GM19452 (cell line): ENCODE results near the gene TMPRSS4.

Experiments used
- ATAC-seq: cut with Tn5 transposase; IDR thresholded peaks from one replicate; pipeline ENCODE4 v1.9.1; 2021; ENCODE audit not compliant: unreplicated experiment

TMPRSS4 gene

GRCh38 chr11:118074785-118075184 is 2.1 kb upstream of the TMPRSS4 start:
- ATAC-seq, result no peak

GRCh38 chr11:118078911-118079411 is 2.1 kb downstream of the TMPRSS4 start:
- ATAC-seq, result no peak

- no peak for ATAC-seq
Observed at GRCh38 chr11:118079491-118079890, 2.6 kb downstream of the TMPRSS4 start.

GRCh38 chr11:118080296-118080695 is 3.4 kb downstream of the TMPRSS4 start:
- ATAC-seq, result no peak

- no peak for ATAC-seq
Observed at GRCh38 chr11:118081241-118081958, 4.5 kb downstream of the TMPRSS4 start.

GRCh38 chr11:118082880-118083552 is 6.1 kb downstream of the TMPRSS4 start:
- no peak for ATAC-seq

- no peak for ATAC-seq
Observed at GRCh38 chr11:118084247-118084646, 7.4 kb downstream of the TMPRSS4 start.

GRCh38 chr11:118084656-118085055 is 7.8 kb downstream of the TMPRSS4 start:
- no peak for ATAC-seq

- ATAC-seq, result no peak
Observed at GRCh38 chr11:118086913-118087768, 10.3 kb downstream of the TMPRSS4 start, which contains the start of gene SMIM35. SMIM35 (minus strand) TSS chr11:118086963; CDS start chr11:118086757, 206 bp downstream.

GRCh38 chr11:118087931-118088330 is 11.1 kb downstream of the TMPRSS4 start:
- ATAC-seq, result no peak

GRCh38 chr11:118088531-118088930 is 11.7 kb downstream of the TMPRSS4 start:
- no peak for ATAC-seq

GRCh38 chr11:118090545-118091162 is 13.8 kb downstream of the TMPRSS4 start:
- ATAC-seq, result no peak

- ATAC-seq, result no peak
Observed at GRCh38 chr11:118091690-118092089, 14.8 kb downstream of the TMPRSS4 start.

GRCh38 chr11:118092907-118093571 is 16.2 kb downstream of the TMPRSS4 start:
- ATAC-seq, result no peak

GRCh38 chr11:118095493-118095892 is 18.6 kb downstream of the TMPRSS4 start:
- no peak for ATAC-seq

GRCh38 chr11:118095967-118096367 is 19.1 kb downstream of the TMPRSS4 start:
- no peak for ATAC-seq

GRCh38 chr11:118098996-118099837 is 22.3 kb downstream of the TMPRSS4 start:
- no peak for ATAC-seq

- no peak for ATAC-seq
Observed at GRCh38 chr11:118099838-118100556, 23.1 kb downstream of the TMPRSS4 start.
